ENCODE measurements around the gene GALR2. TPM values are rescaled to one million over a fixed set of nuclear protein-coding genes. Genes with fewer than 3 reads are reported as not detected.

GALR2 gene
- total RNA-seq, 1 experiment from 2014 or later, result 0.14 TPM

DNA sequence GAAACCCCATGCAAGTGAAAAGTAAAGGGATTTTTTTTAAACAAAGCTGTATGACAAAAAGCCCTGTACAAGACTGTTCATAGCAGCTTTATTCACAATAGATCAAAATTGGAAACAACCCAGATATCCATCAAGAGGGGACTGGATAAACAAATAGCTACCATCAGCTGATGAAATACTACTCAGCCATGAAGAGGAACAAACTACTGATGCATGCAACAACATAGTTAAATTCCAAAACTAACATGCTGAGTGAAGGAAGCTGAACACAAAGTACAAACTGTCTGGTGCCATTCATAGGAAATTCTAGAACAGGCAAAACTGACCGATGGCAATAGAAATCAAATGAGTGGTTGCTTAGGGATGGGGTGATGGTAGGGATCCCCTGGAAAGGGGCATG lies 51.3 kb downstream of the GALR2 start:
- DNase-seq (ENCODE audit: low spot score), result no peak

Other genes with a start within 250 kb of the GALR2 start
- 1.9 and 2.9 TPM in 2 replicates for gene UNC13D, start 230.4 kb upstream of the GALR2 start, total RNA-seq (2014; rRNA removed; shearing (Covaris generic))
- gene WBP2, start 219.4 kb upstream of the GALR2 start, total RNA-seq (2014; rRNA removed; shearing (Covaris generic)), result 14.8 and 26.3 TPM in 2 replicates
- 12.9 and 13.5 TPM in 2 replicates for gene TRIM47, start 196.2 kb upstream of the GALR2 start, total RNA-seq (2014; rRNA removed; shearing (Covaris generic))
- gene TRIM65, start 177.8 kb upstream of the GALR2 start, total RNA-seq (2014; rRNA removed; shearing (Covaris generic)), result 8.4 and 10.5 TPM in 2 replicates
- 39.1 and 54.0 TPM in 2 replicates for gene MRPL38, start 169.9 kb upstream of the GALR2 start, total RNA-seq (2014; rRNA removed; shearing (Covaris generic))
- gene FBF1, start 133.7 kb upstream of the GALR2 start, total RNA-seq (2014; rRNA removed; shearing (Covaris generic)), result 11.2 and 11.8 TPM in 2 replicates
- gene ACOX1, start 95.6 kb upstream of the GALR2 start, total RNA-seq (2014; rRNA removed; shearing (Covaris generic)), result 30.0 and 31.5 TPM in 2 replicates
- gene TEN1, start 95.5 kb upstream of the GALR2 start, total RNA-seq (2014; rRNA removed; shearing (Covaris generic)), result 18.1 and 28.2 TPM in 2 replicates
- gene CDK3, start 73.9 kb upstream of the GALR2 start, total RNA-seq (2014; rRNA removed; shearing (Covaris generic)), result 0.49 and 1.9 TPM in 2 replicates
- gene EVPL, start 47.5 kb upstream of the GALR2 start, total RNA-seq (2014; rRNA removed; shearing (Covaris generic)), result not detected in 2 replicates
- gene SRP68, start 2.3 kb upstream of the GALR2 start, total RNA-seq (2014; rRNA removed; shearing (Covaris generic)), result 37.3 and 39.7 TPM in 2 replicates
- not detected in 2 replicates for gene ZACN, start 4.4 kb downstream of the GALR2 start, total RNA-seq (2014; rRNA removed; shearing (Covaris generic))
- 51.4 and 51.5 TPM in 2 replicates for gene EXOC7, start 29.0 kb downstream of the GALR2 start, total RNA-seq (2014; rRNA removed; shearing (Covaris generic))
- not detected in 2 replicates for gene FOXJ1, start 66.5 kb downstream of the GALR2 start, total RNA-seq (2014; rRNA removed; shearing (Covaris generic))
- gene RNF157, start 165.7 kb downstream of the GALR2 start, total RNA-seq (2014; rRNA removed; shearing (Covaris generic)), result 6.8 and 7.8 TPM in 2 replicates
- gene UBALD2, start 190.6 kb downstream of the GALR2 start, total RNA-seq (2014; rRNA removed; shearing (Covaris generic)), result 3.9 and 7.7 TPM in 2 replicates
- gene QRICH2, start 233.5 kb downstream of the GALR2 start, total RNA-seq (2014; rRNA removed; shearing (Covaris generic)), result 2.3 and 2.4 TPM in 2 replicates

Measured in H4 (cell line).